OCI-LY3 (cell line): Measurements from ENCODE around the gene LAD1.

Experiments used
- CTCF ChIP-seq: fragments of 200-600, 300-600 bp; sonication (generic); IDR thresholded peaks from 2 replicates; pipeline ENCODE4 v1.5.1; 2014; ENCODE audit warnings: antibody characterized with exemption, low read length, low read depth
- EZH2phosphoT487 ChIP-seq: fragments of 200-600 bp; shearing (Covaris generic); IDR thresholded peaks from 2 replicates; pipeline ENCODE4 v1.6.1; 2018; ENCODE audit warnings: antibody characterized with exemption, mixed run types, low read depth

GRCh38 chr1:201350884-201351283, 48.2 kb downstream of the LAD1 start:
- TF ChIP-seq CTCF (no peak), EZH2phosphoT487 (no peak)
